ENCODE results near the gene PELI1. TPM values are rescaled to one million over a fixed set of nuclear protein-coding genes. Genes with fewer than 3 reads are reported as not detected.
A peak's percentile ranks its signal among the peaks of the same experiment; 100 is the strongest.

The PELI1 gene
- total RNA-seq, 1 experiment from 2014 or later: 53.5 TPM

- Mint-ChIP-seq H3K4me3 (no peak overlapping the region), H3K36me3 (peaks cover 55% of the 10 kb centered on the region), H3K4me1 (peaks cover 22% of the 10 kb centered on the region), H3K27me3 (ENCODE audit: low read depth) (no peaks in the 10 kb centered on the region), H3K27ac (peak overlapping the region; percentile 37; the same call in 1 of the 2 replicates), H3K9me3 (peaks cover 6% of the 10 kb centered on the region)
- ChIA-PET CTCF (no interaction called here), POLR2A (no interaction called here)
- no peak for TF ChIP-seq ZNF416 (CRISPR knock-in tag; IDR thresholded peaks at IDR 0.05)
- TF ChIP-seq MAX (CRISPR knock-in tag; IDR thresholded peaks at IDR 0.05): no peak
- no peak for TF ChIP-seq PRDM15 (CRISPR knock-in tag; IDR thresholded peaks at IDR 0.05)
- TF ChIP-seq E2F1 (CRISPR knock-in tag; IDR thresholded peaks at IDR 0.05): no peak
- TF ChIP-seq NFATC4 (CRISPR knock-in tag; IDR thresholded peaks at IDR 0.05): no peak
- no peak for TF ChIP-seq RELA (CRISPR knock-in tag; IDR thresholded peaks at IDR 0.05; ENCODE audit: borderline replicate concordance)
- no peak for TF ChIP-seq IRF2 (CRISPR knock-in tag; IDR thresholded peaks at IDR 0.05; ENCODE audit: borderline replicate concordance, low read depth)
- no peak for TF ChIP-seq ERG (CRISPR knock-in tag; IDR thresholded peaks at IDR 0.05)
- TF ChIP-seq GABPB1 (CRISPR knock-in tag; IDR thresholded peaks at IDR 0.05): no peak
- TF ChIP-seq NR1H2 (CRISPR knock-in tag; IDR thresholded peaks at IDR 0.05): no peak
- TF ChIP-seq TEAD1 (CRISPR knock-in tag; IDR thresholded peaks at IDR 0.05): no peak
- TF ChIP-seq NR3C1 (CRISPR knock-in tag; conservative IDR thresholded peaks at IDR 0.05; ENCODE audit: low read depth): no peak
- TF ChIP-seq ZNF317 (CRISPR knock-in tag; IDR thresholded peaks at IDR 0.05; ENCODE audit: borderline replicate concordance, low read depth): no peak
- no peak for DNase-seq (ENCODE audit: low spot score)
- ATAC-seq: no peak
Observed at GRCh38 chr2:64093341-64093740, 50.9 kb downstream of the PELI1 start.

GRCh38 chr2:64092502-64092901 is 51.7 kb downstream of the PELI1 start:
- ChIA-PET CTCF (no interaction called here), POLR2A (no interaction called here)
- H3K9me3 Mint-ChIP-seq: peaks cover 6% of the 10 kb centered on the region
- H3K4me1 Mint-ChIP-seq: peaks cover 29% of the 10 kb centered on the region
- no peak for DNase-seq (ENCODE audit: low spot score)
- H3K27ac Mint-ChIP-seq: 0 out of 2 replicates have a peak overlapping the region, but pooled peaks have one; percentile 17
- TF ChIP-seq ZNF425 (CRISPR knock-in tag; conservative IDR thresholded peaks at IDR 0.05): no peak
- H3K27me3 Mint-ChIP-seq (ENCODE audit: low read depth): no peaks in the 10 kb centered on the region
- H3K4me3 Mint-ChIP-seq: no peak overlapping the region
- peaks cover 48% of the 10 kb centered on the region for H3K36me3 Mint-ChIP-seq
- ATAC-seq: no peak

- ATAC-seq (no peak), DNase-seq (ENCODE audit: low spot score) (no peak)
- no peak overlapping the region; the same call in 1 of the 2 replicates for H3K27ac Mint-ChIP-seq
- peaks cover 27% of the 10 kb centered on the region for H3K36me3 Mint-ChIP-seq
- H3K27me3 Mint-ChIP-seq (ENCODE audit: low read depth): no peaks in the 10 kb centered on the region
- ChIA-PET CTCF (interaction anchor here (1.1 kb wide), 1 partner anchor 41 kb away, joined by 3 read pairs; no protein-coding TSS in a partner anchor), POLR2A (no interaction called here)
- no peak overlapping the region for H3K4me3 Mint-ChIP-seq
- peaks cover 31% of the 10 kb centered on the region for H3K4me1 Mint-ChIP-seq
- H3K9me3 Mint-ChIP-seq: no peaks in the 10 kb centered on the region
- TF ChIP-seq FOXP1 (CRISPR knock-in tag; IDR thresholded peaks at IDR 0.05; ENCODE audit: borderline replicate concordance) (no peak), CTCF (IDR thresholded peaks at IDR 0.05) (no peak), IRF2 (CRISPR knock-in tag; IDR thresholded peaks at IDR 0.05; ENCODE audit: borderline replicate concordance, low read depth) (no peak), ZNF281 (CRISPR knock-in tag; IDR thresholded peaks at IDR 0.05) (no peak), ZMAT4 (CRISPR knock-in tag; IDR thresholded peaks at IDR 0.05) (no peak)
Observed at GRCh38 chr2:64090264-64090663, 54.0 kb downstream of the PELI1 start.

Data from WTC11 (cell line).